ENCODE data around the gene ZNF451.

ZNF451 gene

DNA sequence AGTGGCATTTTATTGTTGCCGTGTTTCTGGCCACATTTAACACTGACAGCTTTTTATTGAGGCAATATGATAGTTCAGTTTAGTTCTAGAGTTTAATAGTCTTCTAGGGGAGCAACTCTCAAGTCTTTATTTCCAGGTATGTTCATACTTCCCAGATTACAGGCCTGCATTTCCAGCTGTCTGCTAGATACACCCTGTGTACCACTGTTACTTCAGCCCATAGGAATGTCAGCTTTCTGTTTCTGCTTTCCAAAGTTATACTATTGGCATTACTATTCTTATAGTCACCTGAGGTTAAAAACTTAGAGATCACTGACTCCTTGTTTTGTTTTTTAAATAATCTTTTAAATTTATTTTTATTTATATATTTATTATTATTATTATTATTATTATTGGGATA is 7.6 kb downstream of the ZNF451 start:
- DNase-seq = no peak

DNA sequence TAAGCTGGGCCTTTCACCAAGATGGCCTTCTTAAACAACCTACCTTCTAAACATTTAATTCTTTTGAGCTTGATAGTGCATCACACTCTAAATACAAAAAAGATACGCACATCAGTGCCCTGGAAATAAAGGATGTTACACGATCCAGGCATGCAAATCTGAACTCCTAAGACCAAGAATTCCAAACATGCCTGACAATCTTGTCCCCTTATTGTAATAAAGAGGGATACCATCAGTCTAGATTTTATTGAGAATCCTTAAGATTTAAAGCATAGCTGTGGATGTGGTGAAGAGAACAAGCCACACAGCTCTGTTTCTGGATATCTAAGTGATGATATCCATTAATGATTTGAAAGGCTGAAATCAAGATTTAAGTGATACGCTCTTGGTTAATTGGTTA is 13.0 kb downstream of the ZNF451 start:
- DNase-seq = no peak

- DNase-seq = no peak
Measured at GRCh38 chr6:57104336-57104735, 14.3 kb downstream of the ZNF451 start.

GRCh38 chr6:57106990-57107389 is 17.0 kb downstream of the ZNF451 start:
- DNase-seq = no peak

GRCh38 chr6:57108691-57109090 is 18.7 kb downstream of the ZNF451 start:
- no peak for DNase-seq

- no peak for DNase-seq
Measured at GRCh38 chr6:57109880-57110279, 19.9 kb downstream of the ZNF451 start.

DNA sequence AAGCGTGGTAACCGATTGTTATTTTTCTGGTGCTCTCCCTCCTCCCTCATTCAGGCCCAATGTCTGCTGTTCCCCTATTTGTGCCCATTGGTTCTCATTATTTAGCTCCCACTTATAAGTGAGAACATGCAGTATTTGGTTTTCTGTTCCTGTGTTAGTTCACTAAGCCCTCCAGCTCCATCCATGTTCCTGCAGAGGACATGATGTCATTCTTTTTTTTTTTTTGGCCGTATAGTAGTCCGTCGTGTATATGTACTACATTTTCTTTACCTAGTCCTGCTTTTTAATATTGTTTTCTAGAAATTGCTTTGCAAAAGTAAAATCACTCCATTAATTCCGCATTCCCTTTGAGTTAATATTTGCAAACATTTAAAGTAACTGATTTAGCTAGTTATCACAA is 23.1 kb downstream of the ZNF451 start:
- DNase-seq = no peak

GRCh38 chr6:57116776-57117175 is 26.8 kb downstream of the ZNF451 start:
- no peak for DNase-seq

- DNase-seq = no peak
Measured at GRCh38 chr6:57117796-57118195, 27.8 kb downstream of the ZNF451 start.

GRCh38 chr6:57123111-57123510 is 33.1 kb downstream of the ZNF451 start:
- DNase-seq = no peak

DNA sequence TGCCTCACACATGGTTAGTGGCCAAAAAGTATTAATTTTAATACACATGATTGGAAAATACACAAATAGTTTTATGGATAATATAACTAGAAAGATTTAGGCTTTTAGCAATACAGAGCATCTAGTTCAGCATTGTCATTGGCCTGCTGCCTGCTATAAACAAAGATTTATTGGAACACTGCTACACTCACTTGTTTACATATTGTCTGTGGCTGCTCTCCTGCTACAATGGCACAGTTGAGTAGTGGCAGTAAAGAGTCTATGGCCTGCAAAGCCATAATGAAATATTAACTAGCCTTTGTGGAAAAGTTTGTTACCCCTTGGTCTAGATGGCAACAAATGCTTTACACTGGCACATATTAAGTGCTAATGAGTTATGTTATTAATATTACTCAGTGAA is 37.8 kb downstream of the ZNF451 start:
- DNase-seq = no peak

DNA sequence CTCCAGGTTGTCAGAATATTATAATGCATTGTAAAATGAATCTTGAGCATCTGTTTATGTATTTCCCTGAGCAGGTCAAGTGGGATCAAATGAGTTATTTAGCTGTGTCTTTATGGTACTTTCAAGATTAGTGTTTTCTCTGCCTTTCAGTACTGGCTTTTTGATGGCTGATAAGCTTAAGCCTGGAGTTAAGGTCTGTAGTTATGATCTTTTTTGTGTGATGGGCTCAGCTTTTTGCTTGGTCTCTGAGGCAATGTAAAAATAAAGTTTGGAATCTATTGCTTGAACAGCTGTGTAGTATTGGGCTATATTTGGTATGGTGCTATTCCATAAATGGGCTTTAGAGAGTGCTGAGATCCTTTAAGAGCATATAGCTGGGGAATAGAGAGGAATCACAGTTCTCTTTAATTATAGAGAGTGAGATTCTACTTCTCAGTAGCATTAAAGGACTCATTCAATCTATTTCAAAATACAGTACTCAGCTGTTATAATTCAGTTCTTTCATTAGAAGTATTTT is 40.7 kb downstream of the ZNF451 start:
- DNase-seq = no peak

DNA sequence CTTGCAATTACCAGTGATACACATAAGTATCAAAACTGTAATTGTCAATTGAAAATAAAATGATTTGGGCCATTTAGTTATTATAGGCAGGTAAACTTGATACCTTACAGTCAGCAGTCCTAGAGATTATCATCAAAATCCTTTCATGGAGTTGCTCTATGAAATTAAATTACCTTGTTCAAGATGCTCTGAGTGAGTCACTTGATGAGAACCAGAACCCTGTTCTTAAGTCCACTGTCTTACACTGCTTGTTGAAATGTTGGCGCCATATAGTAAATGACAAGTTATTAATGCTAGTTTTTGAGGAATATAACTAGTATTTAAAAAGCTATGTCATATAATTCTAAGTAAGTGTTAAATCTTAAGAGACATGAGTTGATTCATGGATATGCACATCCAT is 45.0 kb downstream of the ZNF451 start:
- no peak for DNase-seq

- DNase-seq = no peak
Measured at GRCh38 chr6:57135885-57136284, 45.9 kb downstream of the ZNF451 start.

GRCh38 chr6:57137350-57137749 is 47.4 kb downstream of the ZNF451 start:
- no peak for DNase-seq

- no peak for DNase-seq
Measured at GRCh38 chr6:57138026-57138425, 48.0 kb downstream of the ZNF451 start.

DNA sequence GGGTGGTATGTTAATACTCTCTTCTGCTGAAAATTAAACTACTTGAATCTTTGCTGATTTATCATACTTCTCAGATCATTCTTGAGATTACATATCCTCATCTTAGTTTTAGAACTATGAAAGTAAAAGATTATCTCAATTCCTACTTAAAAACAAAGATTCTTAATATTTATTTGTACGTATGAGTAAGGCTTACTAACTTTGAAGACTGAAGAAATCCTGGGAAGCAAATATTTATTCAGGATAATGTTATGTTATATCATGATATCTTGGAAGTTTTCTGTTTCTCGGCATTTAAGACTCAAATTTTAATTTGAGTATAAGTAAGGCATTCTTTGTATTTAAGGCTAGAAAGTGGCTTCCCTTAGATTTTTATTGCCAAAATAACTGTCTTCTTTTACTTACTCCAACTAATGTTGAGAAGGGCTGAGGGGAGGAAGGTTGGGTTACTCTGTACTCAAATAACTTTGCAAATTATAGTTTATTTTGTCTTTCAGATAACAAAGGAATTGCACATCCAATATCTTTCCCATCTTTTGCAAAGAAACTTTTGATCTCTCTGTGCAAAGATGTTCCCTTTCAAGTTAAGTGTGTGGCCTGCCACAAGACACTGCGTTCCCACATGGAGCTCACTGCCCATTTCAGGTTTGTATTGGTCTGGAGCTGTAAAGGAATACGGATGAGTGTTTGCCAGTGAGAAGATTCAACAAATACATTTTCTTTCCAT is 51.6 kb downstream of the ZNF451 start:
- no peak for DNase-seq

- DNase-seq = no peak
Measured at GRCh38 chr6:57142178-57142525, 52.2 kb downstream of the ZNF451 start.

GRCh38 chr6:57143690-57144089 is 53.7 kb downstream of the ZNF451 start:
- no peak for DNase-seq

DNA sequence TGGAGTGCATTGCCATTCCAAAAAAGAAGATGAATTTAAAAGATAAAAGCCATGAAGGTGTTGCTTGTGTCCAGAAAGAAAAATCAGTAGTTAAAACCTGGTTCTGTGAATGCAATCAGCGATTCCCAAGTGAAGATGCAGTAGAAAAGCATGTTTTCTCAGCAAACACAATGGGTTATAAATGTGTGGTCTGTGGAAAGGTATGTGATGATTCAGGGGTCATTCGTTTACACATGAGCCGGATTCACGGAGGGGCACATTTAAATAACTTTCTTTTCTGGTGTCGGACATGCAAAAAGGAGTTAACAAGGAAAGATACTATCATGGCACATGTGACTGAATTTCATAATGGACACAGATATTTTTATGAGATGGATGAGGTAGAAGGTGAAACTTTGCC is 57.4 kb downstream of the ZNF451 start:
- no peak for DNase-seq

DNA sequence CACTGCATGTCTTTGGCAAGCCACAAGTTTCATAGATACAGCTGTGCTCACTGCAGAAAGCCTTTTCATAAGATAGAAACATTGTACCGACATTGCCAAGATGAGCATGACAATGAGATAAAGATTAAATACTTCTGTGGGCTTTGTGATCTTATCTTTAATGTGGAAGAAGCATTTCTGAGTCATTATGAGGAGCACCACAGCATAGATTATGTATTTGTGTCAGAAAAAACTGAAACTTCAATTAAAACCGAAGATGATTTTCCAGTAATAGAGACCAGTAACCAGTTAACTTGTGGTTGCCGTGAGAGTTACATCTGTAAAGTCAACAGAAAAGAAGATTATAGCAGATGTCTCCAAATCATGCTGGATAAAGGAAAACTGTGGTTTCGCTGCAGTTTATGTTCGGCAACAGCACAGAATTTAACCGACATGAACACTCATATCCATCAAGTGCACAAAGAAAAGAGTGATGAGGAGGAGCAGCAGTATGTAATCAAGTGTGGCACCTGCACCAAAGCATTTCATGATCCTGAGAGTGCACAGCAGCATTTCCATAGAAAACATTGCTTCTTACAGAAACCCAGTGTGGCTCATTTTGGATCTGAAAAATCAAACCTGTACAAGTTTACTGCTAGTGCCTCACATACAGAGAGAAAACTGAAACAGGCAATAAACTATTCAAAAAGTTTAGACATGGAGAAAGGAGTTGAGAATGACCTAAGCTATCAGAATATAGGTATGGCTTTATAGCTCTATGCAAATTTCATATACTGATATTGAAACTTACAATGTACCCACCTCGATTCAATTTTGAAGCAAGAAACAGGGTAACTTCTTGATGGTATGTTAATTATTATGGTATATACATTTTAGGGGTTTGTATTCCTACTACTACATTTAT is 58.2 kb downstream of the ZNF451 start:
- no peak for DNase-seq

DNA sequence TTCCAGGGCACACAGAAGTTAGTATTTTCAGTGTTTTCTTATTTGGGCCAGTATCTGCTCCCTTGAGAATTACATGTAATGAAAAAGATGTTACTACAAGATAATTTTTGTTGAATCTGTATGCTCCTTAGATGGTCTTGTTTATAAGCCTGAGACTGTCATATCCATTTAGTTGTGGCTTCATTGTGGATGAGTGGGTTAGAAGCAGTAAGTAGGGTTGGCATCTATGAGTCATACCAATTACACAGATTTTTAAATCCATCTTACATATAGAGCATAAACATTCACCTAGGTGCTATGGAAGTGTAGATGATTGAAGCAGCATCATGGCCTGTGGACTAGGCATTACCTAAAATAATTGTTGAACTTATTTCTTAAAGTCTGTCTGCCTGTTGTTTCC is 68.7 kb downstream of the ZNF451 start:
- no peak for DNase-seq

DNA sequence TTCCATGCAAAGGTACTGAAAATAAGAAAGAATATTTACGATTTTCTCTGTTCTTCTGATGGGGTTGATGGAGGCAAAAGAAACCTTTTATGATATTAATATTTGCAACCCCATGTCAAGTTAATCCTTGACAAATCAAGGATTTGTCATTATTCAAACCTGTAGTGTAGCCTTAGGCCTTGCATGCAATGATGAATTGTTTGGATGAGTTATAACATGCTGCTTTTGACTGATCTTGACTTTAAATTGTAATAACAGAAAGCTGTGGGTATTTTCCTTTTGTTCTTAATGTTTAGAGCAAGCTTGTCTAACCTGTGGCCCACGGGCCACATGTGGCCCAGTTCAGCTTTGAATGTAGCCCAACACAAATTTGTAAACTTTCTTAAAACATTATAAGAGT is 69.1 kb downstream of the ZNF451 start:
- no peak for DNase-seq

DNA sequence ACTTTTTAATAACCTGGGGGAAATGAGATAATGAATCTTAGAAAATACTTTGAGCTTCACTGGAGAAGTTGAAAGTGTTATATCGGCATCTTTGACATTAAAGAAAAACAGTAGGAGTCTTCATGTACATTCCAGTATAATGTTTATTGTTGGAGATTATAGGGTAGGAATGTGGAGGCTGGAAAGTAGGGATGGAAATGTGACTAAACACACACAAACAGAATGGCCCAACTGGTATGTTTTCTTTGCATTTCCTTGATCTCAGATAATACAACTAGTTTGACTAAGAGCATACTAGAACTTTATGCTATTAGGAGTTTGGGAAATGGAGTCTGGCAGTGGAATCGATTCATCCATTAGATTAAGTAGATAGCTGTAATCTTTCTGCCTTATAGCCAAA is 72.0 kb downstream of the ZNF451 start:
- DNase-seq = no peak

All from 8988T (cell line).